ENCODE data around the gene OCSTAMP. TPM values are rescaled to one million over a fixed set of nuclear protein-coding genes. Genes with fewer than 3 reads are reported as not detected.

Gene OCSTAMP
- total RNA-seq, 2 donors from 2014 or later: 0.19 TPM; not detected in 1

GRCh38 chr20:46507760-46508407 is 42.6 kb downstream of the OCSTAMP start:
- H3K27ac Mint-ChIP-seq: peak overlapping the region in 1 of 2 donors; percentile 10
- DNase-seq (ENCODE audit: low spot score in 2 of 2) (no peak), ATAC-seq (peak; percentile 58 to 92)
- H3K36me3 Mint-ChIP-seq: peaks cover 19 to 52% of the 10 kb centered on the region in 2 donors
- peaks cover 8 to 18% of the 10 kb centered on the region in 2 donors for H3K9me3 Mint-ChIP-seq

DNA sequence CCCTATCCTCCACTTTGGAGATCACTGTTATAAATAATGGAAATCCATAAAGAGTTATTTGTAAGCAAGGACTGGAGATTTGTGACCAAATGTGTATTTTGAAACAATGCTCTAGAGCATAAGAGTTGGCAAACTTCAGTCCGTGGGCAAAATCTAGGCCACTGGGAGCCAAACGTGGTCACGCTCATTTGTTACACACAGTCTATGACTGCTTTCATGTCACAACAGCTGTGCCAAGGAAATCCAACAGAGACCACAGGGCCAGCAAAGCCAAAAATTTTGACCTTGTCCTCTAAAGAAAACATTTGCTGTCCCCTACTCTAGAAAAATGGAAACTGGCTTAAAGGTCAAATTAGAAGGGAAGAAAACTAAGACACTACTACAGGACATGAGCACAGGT is 44.9 kb downstream of the OCSTAMP start:
- H3K27ac Mint-ChIP-seq: no peak overlapping the region
- H3K36me3 Mint-ChIP-seq: peaks cover 36 to 53% of the 10 kb centered on the region in 2 donors
- DNase-seq (ENCODE audit: low spot score in 2 of 2) (no peak), ATAC-seq (no peak)
- H3K9me3 Mint-ChIP-seq: peaks cover 25 to 31% of the 10 kb centered on the region in 2 donors

GRCh38 chr20:46501961-46502360 is 48.5 kb downstream of the OCSTAMP start:
- DNase-seq (ENCODE audit: low spot score in 2 of 2) (no peak), ATAC-seq (no peak)
- Mint-ChIP-seq H3K27ac (no peak overlapping the region), H3K9me3 (peaks cover 25 to 31% of the 10 kb centered on the region in 2 donors), H3K36me3 (peaks cover 31 to 45% of the 10 kb centered on the region in 2 donors)

DNA sequence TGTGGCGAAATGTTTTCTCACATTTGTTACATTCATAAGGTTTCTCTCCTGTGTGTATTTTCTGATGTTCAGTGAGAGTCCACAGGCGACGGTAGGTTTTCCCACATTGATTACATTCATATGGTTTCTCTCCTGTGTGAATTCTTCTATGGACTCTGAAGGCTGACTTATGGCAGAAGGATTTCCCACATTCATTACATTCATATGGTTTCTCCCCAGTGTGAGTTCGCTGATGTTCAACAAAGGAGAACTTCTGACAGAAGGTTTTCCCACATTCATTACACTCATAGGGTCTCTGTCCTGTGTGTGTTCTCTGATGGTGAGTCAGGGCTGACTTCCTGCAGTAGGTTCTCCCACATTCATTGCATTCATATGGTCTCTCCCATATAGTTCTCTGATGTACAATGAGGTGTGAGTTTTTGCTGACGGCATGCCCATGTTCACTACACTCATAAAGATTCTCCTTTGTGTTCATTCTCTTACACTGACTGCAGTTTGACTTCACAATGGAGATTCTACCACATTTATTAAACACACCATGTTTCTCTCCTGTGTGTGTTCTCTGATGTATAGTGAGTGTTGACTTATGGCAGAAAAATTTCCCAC is 49.0 kb downstream of the OCSTAMP start:
- Mint-ChIP-seq H3K36me3 (peaks cover 31 to 45% of the 10 kb centered on the region in 2 donors), H3K9me3 (peaks cover 25 to 31% of the 10 kb centered on the region in 2 donors), H3K27ac (no peak overlapping the region)
- ATAC-seq (no peak), DNase-seq (ENCODE audit: low spot score in 2 of 2) (no peak)

- ATAC-seq (no peak), DNase-seq (ENCODE audit: low spot score in 2 of 2) (no peak)
- no peak overlapping the region for H3K27ac Mint-ChIP-seq
- H3K36me3 Mint-ChIP-seq: no peaks in the 10 kb centered on the region
- peaks cover 0 to 5% of the 10 kb centered on the region in 2 donors for H3K9me3 Mint-ChIP-seq
Observed at GRCh38 chr20:46494077-46494476, 56.4 kb downstream of the OCSTAMP start.

DNA sequence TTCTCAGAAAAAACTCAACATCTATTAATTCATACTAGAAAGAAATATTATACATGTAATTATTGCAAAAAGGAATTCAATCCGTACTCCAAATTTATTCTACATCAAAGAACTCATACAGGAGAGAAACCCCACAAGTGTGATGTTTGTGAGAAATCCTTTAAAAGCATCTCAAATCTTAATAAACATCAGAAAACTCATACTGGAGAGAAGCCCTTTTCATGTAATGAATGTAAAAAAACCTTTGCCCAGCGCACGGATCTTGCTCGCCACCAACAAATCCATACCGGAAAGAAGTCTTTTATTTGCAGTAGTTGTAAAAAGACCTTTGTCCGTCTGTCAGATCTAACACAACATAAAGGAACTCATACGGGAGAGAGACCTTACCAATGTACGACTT is 59.1 kb downstream of the OCSTAMP start:
- ATAC-seq (no peak), DNase-seq (ENCODE audit: low spot score in 2 of 2) (no peak)
- Mint-ChIP-seq H3K36me3 (no peaks in the 10 kb centered on the region), H3K9me3 (no peaks in the 10 kb centered on the region), H3K27ac (no peak overlapping the region)

Other genes starting within 250 kb of the OCSTAMP start
- under 1 TPM in 1 of 2 donors, not detected in 1; 0.07 TPM for gene CDH22, start 242.2 kb downstream of the OCSTAMP start, total RNA-seq
- 10 to 100 TPM; 50.8 to 57.0 TPM for gene ELMO2, start 144.0 kb downstream of the OCSTAMP start, total RNA-seq
- 1 to 10 TPM; 1.6 to 5.8 TPM for gene ZNF334, start 37.1 kb downstream of the OCSTAMP start, total RNA-seq
- gene SLC13A3, start 100.8 kb upstream of the OCSTAMP start, total RNA-seq: not detected
- gene TP53RK, start 138.8 kb upstream of the OCSTAMP start, total RNA-seq: 10 to 100 TPM in 1 of 2 donors, 1 to 10 TPM in 1; 7.1 to 10.7 TPM
- gene SLC2A10, start 159.0 kb upstream of the OCSTAMP start, total RNA-seq: under 1 TPM in 1 of 2 donors, not detected in 1; 0.06 TPM

Measured in activated naive CD4-positive, alpha-beta T cell treated with anti-CD3 and anti-CD28 coated beads, Interleukin-2, amount 50 U/mL, for 72 hours (primary cell).